ENCODE measurements around the gene NME4. TPM values are rescaled to one million over a fixed set of nuclear protein-coding genes. Genes with fewer than 3 reads are reported as not detected.

NME4 gene
- total RNA-seq, 2 experiments from 2014 or later: 22.9 to 24.2 TPM

DNA sequence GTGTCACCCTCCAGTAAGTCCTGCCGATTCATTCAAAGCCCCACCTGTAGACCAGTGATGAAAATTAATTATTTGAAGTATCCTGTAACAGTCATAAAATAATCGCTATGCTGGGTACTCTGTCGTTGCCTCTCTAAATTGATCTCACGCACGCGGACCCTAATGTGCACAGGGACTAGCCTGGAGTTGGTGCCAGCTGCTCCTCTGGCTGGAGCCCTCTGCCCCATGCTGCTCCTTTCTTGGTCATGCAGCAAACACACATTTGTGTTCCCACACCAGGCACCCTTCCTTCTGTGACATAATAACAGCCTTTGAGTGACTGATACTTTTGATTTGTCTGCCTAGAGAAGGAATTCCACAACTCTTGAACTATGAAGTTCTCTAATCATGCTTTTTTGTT, 44.4 kb downstream of the NME4 start:
- H3K9me3 Mint-ChIP-seq: no peaks in the 10 kb centered on the region
- no peaks in the 10 kb centered on the region for H3K4me1 Mint-ChIP-seq (ENCODE audit: low read depth)
- no peak overlapping the region for H3K4me3 Mint-ChIP-seq
- peaks cover 3% of the 10 kb centered on the region for H3K36me3 Mint-ChIP-seq (ENCODE audit: low read depth)
- H3K27me3 Mint-ChIP-seq: no peaks in the 10 kb centered on the region
- ChIA-PET CTCF (no interaction called here), POLR2A (no interaction called here)
- ATAC-seq (no peak), DNase-seq (no peak)
- TF ChIP-seq, protein P1, sequence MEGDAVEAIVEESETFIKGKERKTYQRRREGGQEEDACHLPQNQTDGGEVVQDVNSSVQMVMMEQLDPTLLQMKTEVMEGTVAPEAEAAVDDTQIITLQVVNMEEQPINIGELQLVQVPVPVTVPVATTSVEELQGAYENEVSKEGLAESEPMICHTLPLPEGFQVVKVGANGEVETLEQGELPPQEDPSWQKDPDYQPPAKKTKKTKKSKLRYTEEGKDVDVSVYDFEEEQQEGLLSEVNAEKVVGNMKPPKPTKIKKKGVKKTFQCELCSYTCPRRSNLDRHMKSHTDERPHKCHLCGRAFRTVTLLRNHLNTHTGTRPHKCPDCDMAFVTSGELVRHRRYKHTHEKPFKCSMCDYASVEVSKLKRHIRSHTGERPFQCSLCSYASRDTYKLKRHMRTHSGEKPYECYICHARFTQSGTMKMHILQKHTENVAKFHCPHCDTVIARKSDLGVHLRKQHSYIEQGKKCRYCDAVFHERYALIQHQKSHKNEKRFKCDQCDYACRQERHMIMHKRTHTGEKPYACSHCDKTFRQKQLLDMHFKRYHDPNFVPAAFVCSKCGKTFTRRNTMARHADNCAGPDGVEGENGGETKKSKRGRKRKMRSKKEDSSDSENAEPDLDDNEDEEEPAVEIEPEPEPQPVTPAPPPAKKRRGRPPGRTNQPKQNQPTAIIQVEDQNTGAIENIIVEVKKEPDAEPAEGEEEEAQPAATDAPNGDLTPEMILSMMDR (IDR thresholded peaks at IDR 0.05): no peak
- intact Hi-C loops (cut with micrococcal nuclease): no loop called here
- no peak overlapping the region for H3K27ac Mint-ChIP-seq

- Mint-ChIP-seq H3K27me3 (no peaks in the 10 kb centered on the region), H3K27ac (no peak overlapping the region), H3K4me1 (ENCODE audit: low read depth) (no peaks in the 10 kb centered on the region), H3K4me3 (no peak overlapping the region), H3K36me3 (ENCODE audit: low read depth) (peaks cover 3% of the 10 kb centered on the region), H3K9me3 (no peaks in the 10 kb centered on the region)
- intact Hi-C loops (cut with micrococcal nuclease): no loop called here
- CTCF ChIA-PET: no interaction called here
- POLR2A ChIA-PET: no interaction called here
- DNase-seq: no peak
- ATAC-seq: no peak
- TF ChIP-seq, protein P1 (IDR thresholded peaks at IDR 0.05): no peak
Measured at GRCh38 chr16:442976-443375, 46.0 kb downstream of the NME4 start.

DNA sequence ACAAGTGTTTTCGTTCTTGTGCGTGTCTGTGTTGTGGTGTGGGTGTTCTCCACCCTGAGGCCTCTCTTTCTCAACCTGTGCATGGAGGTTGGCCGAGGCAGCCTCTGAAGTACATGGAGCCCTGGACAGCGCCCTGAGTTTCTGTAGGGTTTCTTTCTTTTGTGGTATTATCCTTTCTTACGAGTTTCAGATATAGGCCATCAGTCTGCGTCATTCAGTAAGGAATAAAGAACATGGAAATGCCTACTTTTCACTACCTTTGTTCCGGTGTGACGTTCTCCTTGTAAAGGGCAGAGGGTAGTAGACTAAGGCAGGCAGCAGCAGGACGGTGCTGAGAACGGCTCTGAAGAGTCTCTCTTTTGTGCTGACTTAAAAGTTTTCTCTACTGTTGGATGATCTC, 47.0 kb downstream of the NME4 start:
- TF ChIP-seq, protein P1 (IDR thresholded peaks at IDR 0.05): no peak

GRCh38 chr16:445566-445965, 48.6 kb downstream of the NME4 start:
- no peak overlapping the region for H3K27ac Mint-ChIP-seq
- ATAC-seq: no peak
- no peaks in the 10 kb centered on the region for H3K36me3 Mint-ChIP-seq (ENCODE audit: low read depth)
- H3K4me1 Mint-ChIP-seq (ENCODE audit: low read depth): no peaks in the 10 kb centered on the region
- no peak for DNase-seq
- H3K4me3 Mint-ChIP-seq: no peak overlapping the region
- intact Hi-C loops (cut with micrococcal nuclease): no loop called here
- no peaks in the 10 kb centered on the region for H3K27me3 Mint-ChIP-seq
- ChIA-PET CTCF (interaction anchor here (1.2 kb wide), 1 partner anchor 48 kb away, joined by 3 read pairs; no protein-coding TSS in a partner anchor), POLR2A (interaction anchor here (0.7 kb wide), 1 partner anchor 19 kb away, joined by 3 read pairs; no protein-coding TSS in a partner anchor)
- TF ChIP-seq, protein P1 (IDR thresholded peaks at IDR 0.05): no peak
- H3K9me3 Mint-ChIP-seq: no peaks in the 10 kb centered on the region

More for the DNA sequence above, 47.0 kb downstream of the NME4 start:
- intact Hi-C loops (cut with micrococcal nuclease): no loop called here
- CTCF ChIA-PET: interaction anchor here (1.0 kb wide), 1 partner anchor 51 kb away, joined by 3 read pairs; no protein-coding TSS in a partner anchor
- H3K36me3 Mint-ChIP-seq (ENCODE audit: low read depth): peaks cover 3% of the 10 kb centered on the region
- no peak for DNase-seq
- ATAC-seq: no peak
- no peaks in the 10 kb centered on the region for H3K4me1 Mint-ChIP-seq (ENCODE audit: low read depth)
- H3K27ac Mint-ChIP-seq: no peak overlapping the region
- no peaks in the 10 kb centered on the region for H3K9me3 Mint-ChIP-seq
- H3K4me3 Mint-ChIP-seq: no peak overlapping the region
- POLR2A ChIA-PET: no interaction called here
- no peaks in the 10 kb centered on the region for H3K27me3 Mint-ChIP-seq

Other genes with a start within 250 kb of the NME4 start
- not detected for gene HBZ, start 244.6 kb upstream of the NME4 start, total RNA-seq
- not detected for gene HBM, start 231.2 kb upstream of the NME4 start, total RNA-seq
- gene HBA2, start 224.3 kb upstream of the NME4 start, total RNA-seq: not detected
- not detected for gene HBA1, start 220.5 kb upstream of the NME4 start, total RNA-seq
- gene HBQ1, start 216.7 kb upstream of the NME4 start, total RNA-seq: 1 to 10 TPM; 2.2 to 3.2 TPM
- gene LUC7L, start 167.8 kb upstream of the NME4 start, total RNA-seq: 10 to 100 TPM; 68.0 to 72.8 TPM
- gene FAM234A, start 162.4 kb upstream of the NME4 start, total RNA-seq: 10 to 100 TPM; 18.3 to 21.5 TPM
- not detected for gene RGS11, start 121.3 kb upstream of the NME4 start, total RNA-seq
- not detected for gene ARHGDIG, start 116.6 kb upstream of the NME4 start, total RNA-seq
- gene PDIA2, start 114.0 kb upstream of the NME4 start, total RNA-seq: not detected
- 10 to 100 TPM; 24.1 to 24.9 TPM for gene AXIN1, start 44.5 kb upstream of the NME4 start, total RNA-seq
- 10 to 100 TPM; 95.0 to 98.2 TPM for gene MRPL28, start 26.7 kb upstream of the NME4 start, total RNA-seq
- gene PGAP6, start 15.2 kb upstream of the NME4 start, total RNA-seq: 10 to 100 TPM; 21.9 to 24.8 TPM
- 1 to 10 TPM; 9.7 to 10.0 TPM for gene DECR2, start 4.7 kb downstream of the NME4 start, total RNA-seq
- gene RAB11FIP3, start 28.4 kb downstream of the NME4 start, total RNA-seq: 10 to 100 TPM; 18.7 to 20.4 TPM
- gene CAPN15, start 130.5 kb downstream of the NME4 start, total RNA-seq: 10 to 100 TPM; 76.4 to 81.2 TPM
- gene PRR35, start 163.2 kb downstream of the NME4 start, total RNA-seq: not detected
- under 1 TPM; 0.41 to 0.72 TPM for gene NHLRC4, start 169.8 kb downstream of the NME4 start, total RNA-seq
- 10 to 100 TPM; 18.5 to 18.6 TPM for gene PIGQ, start 172.8 kb downstream of the NME4 start, total RNA-seq
- 1 to 10 TPM; 8.1 to 8.8 TPM for gene RAB40C, start 192.9 kb downstream of the NME4 start, total RNA-seq
- gene WFIKKN1, start 233.8 kb downstream of the NME4 start, total RNA-seq: under 1 TPM in 1 of 2 experiments, not detected in 1; 0.25 TPM
- 100 to 1,000 TPM; 119 to 133 TPM for gene METTL26, start 239.1 kb downstream of the NME4 start, total RNA-seq
- gene MCRIP2, start 244.6 kb downstream of the NME4 start, total RNA-seq: 10 to 100 TPM; 60.7 to 62.7 TPM